GM12878 (cell line): ENCODE measurements around the gene AKR1A1. TPM values are rescaled to one million over a fixed set of nuclear protein-coding genes. Genes with fewer than 3 reads are reported as not detected.

Source experiments
- ATF3 ChIP-seq: IDR thresholded peaks from 2 replicates; pipeline ENCODE4 v1.6.1; 2011; ENCODE audit warnings: low read depth, mild to moderate bottlenecking, low read length, moderate library complexity, borderline replicate concordance; ENCODE audit errors: extremely low read depth
- BCL3 ChIP-seq: IDR thresholded peaks from 2 replicates; pipeline ENCODE4 v1.6.1; 2011; ENCODE audit warnings: borderline replicate concordance, low read depth, mild to moderate bottlenecking, moderate library complexity, low read length; ENCODE audit not compliant: insufficient read depth, poor library complexity, severe bottlenecking
- BMI1 ChIP-seq: fragments of 450-650 bp; IDR thresholded peaks from 2 replicates; pipeline ENCODE4 v1.6.1; 2016; ENCODE audit warnings: mild to moderate bottlenecking, moderate library complexity, borderline replicate concordance
- E2F4 ChIP-seq: IDR thresholded peaks from 2 replicates; pipeline ENCODE4 v1.6.1; 2012; ENCODE audit warnings: low read depth, low read length, improper control_type of control experiment
- FOXK2 ChIP-seq: fragments of 450-650 bp; IDR thresholded peaks from 2 replicates; pipeline ENCODE4 v1.6.1; 2017; ENCODE audit warnings: mild to moderate bottlenecking, moderate library complexity
- GABPA ChIP-seq: IDR thresholded peaks from 2 replicates; pipeline ENCODE4 v1.6.1; 2014; ENCODE audit warnings: antibody characterized with exemption, low read depth, mild to moderate bottlenecking, inconsistent platforms
- HDGF ChIP-seq: fragments of 450-650 bp; IDR thresholded peaks from 2 replicates; pipeline ENCODE4 v1.6.1; 2016; ENCODE audit warnings: antibody characterized with exemption
- MTA3 ChIP-seq: IDR thresholded peaks from 2 replicates; pipeline ENCODE4 v1.6.1; 2012; ENCODE audit warnings: low read length, inconsistent platforms, borderline replicate concordance
- MYC ChIP-seq: IDR thresholded peaks from 2 replicates; pipeline ENCODE4 v1.6.1; 2011; ENCODE audit warnings: mild to moderate bottlenecking, low read length, moderate library complexity, inconsistent platforms; ENCODE audit not compliant: insufficient read depth, insufficient replicate concordance, insufficient read length, severe bottlenecking
- NFXL1 ChIP-seq: fragments of 450-650 bp; IDR thresholded peaks from 2 replicates; pipeline ENCODE4 v1.6.1; 2017; ENCODE audit warnings: antibody characterized with exemption, mild to moderate bottlenecking, borderline replicate concordance
- PKNOX1 ChIP-seq: fragments of 450-650 bp; IDR thresholded peaks from 2 replicates; pipeline ENCODE4 v1.6.1; 2016; ENCODE audit warnings: mild to moderate bottlenecking
- RAD51 ChIP-seq: fragments of 450-650 bp; IDR thresholded peaks from 2 replicates; pipeline ENCODE4 v1.6.1; 2016; ENCODE audit warnings: moderate library complexity, mild to moderate bottlenecking, inconsistent platforms
- RELB ChIP-seq: fragments of 450-650 bp; IDR thresholded peaks from 2 replicates; pipeline ENCODE4 v1.6.1; 2017; ENCODE audit warnings: low read depth, mild to moderate bottlenecking, moderate library complexity
- SKIL ChIP-seq: fragments of 450-650 bp; IDR thresholded peaks from 2 replicates; pipeline ENCODE4 v1.6.1; 2017; ENCODE audit warnings: mild to moderate bottlenecking, low read depth, inconsistent platforms; ENCODE audit not compliant: poor library complexity, severe bottlenecking
- polyA plus RNA-seq, 11 experiments: library from polyadenylated mRNA; depleted of rRNA in 4 of 11; unstranded in 6 of 11; stranded (reverse) in 5 of 11; fragments of >200 nt; fragmentation: Nextera tagmentation in 4 of 11; fragmentation: Illumina TruSeq in 1 of 11; extraction: Ambion mirVana in 4 of 11; extraction: Trizol in 1 of 11; gene quantifications; 1 replicate in 1 of 11; 2 replicates in 10 of 11; pipeline versions ENCODE4 v1.2.1 to v1.2.3, GENCODE V29; 2011 to 2016; ENCODE audit warnings: inconsistent platforms in 2 of 11, missing spikeins in 2 of 11, low read depth in 1 of 11
- total RNA-seq, 4 experiments: library from RNA; depleted of rRNA in 3 of 4; stranded (reverse); fragments of >200 nt in 3 of 4; fragmentation: Illumina TruSeq in 1 of 4; extraction: Trizol in 1 of 4; gene quantifications; 2 replicates each; pipeline versions ENCODE4 v1.2.1 to v1.2.3, GENCODE V29; 2013 to 2021

Gene AKR1A1
- total and polyA plus RNA-seq, 10 of the 15 experiments (the other 5 are each of a cell fraction or from before 2014, with no cell fraction given): 187 to 335 (median 241) TPM

GRCh38 chr1:45518910-45519309, 31.7 kb upstream of the AKR1A1 start (continued):
- TF ChIP-seq SKIL (no peak), RELB (no peak), MTA3 (0 out of 2 replicates have a peak, but pooled peaks have one; percentile 34), GABPA (no peak), RAD51 (no peak), PKNOX1 (no peak), E2F4 (no peak), BMI1 (no peak), NFXL1 (no peak), BCL3 (no peak), MYC (no peak), FOXK2 (no peak), ATF3 (no peak), HDGF (no peak)
- TF ChIP-seq, all 136 proteins: peak for 9
